IPS-18a (cell line): ENCODE results near the gene RPL11.
"Not testable (repeated sequence)": the region's sequence is repeated elsewhere in the genome, so short reads cannot be mapped to it uniquely, and the experiment has no call there.

Experiments used
- H3K27ac ChIP-seq: one replicate; pipeline ENCODE4 v1.5.1; 2013; ENCODE audit warnings: low read length
- H3K27me3 ChIP-seq: one replicate; pipeline ENCODE4 v1.6.1; 2013; ENCODE audit warnings: mild to moderate bottlenecking, low read length; ENCODE audit not compliant: control insufficient read depth, insufficient read depth
- H3K36me3 ChIP-seq: one replicate; pipeline ENCODE4 v1.6.1; 2013; ENCODE audit warnings: low read depth, low read length; ENCODE audit not compliant: control insufficient read depth
- H3K4me1 ChIP-seq: one replicate; pipeline ENCODE4 v1.6.1; 2013; ENCODE audit warnings: low read depth, low read length; ENCODE audit not compliant: control insufficient read depth
- H3K4me3 ChIP-seq: one replicate; pipeline ENCODE4 v1.5.1; 2013; ENCODE audit warnings: low read length
- H3K9ac ChIP-seq: one replicate; pipeline ENCODE4 v1.6.1; 2013; ENCODE audit warnings: mild to moderate bottlenecking, low read length, moderate library complexity
- H3K9me3 ChIP-seq: one replicate; pipeline ENCODE4 v1.6.1; 2013; ENCODE audit warnings: low read depth, low read length; ENCODE audit not compliant: control insufficient read depth

RPL11 gene

DNA sequence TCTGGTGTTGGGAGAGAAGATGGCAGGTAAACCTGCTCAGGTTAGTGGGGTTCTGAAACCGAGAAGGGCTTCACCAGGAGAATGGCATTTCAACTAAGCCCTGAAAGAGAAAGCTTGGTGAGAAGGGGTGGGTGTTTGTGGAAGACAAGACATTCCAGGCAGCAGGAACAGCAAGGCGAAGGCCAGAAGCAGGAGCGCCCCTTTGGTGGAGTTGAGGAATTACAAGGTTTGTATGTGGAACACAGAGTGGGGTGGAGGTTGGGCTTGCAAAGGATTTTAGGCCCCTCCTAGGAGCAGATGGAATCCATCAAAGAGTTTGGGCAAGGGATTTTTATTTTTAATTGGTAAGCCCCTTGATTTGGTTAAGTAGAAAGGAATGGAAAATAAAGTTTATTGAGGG lies 26.9 kb downstream of the RPL11 start:
- H3K36me3 ChIP-seq = no peaks in the 10 kb centered on the region
- no peaks in the 10 kb centered on the region for H3K27me3 ChIP-seq
- H3K27ac ChIP-seq = no peak overlapping the region
- no peaks in the 10 kb centered on the region for H3K4me1 ChIP-seq
- no peak overlapping the region for H3K9ac ChIP-seq
- no peaks in the 10 kb centered on the region for H3K9me3 ChIP-seq
- no peak overlapping the region for H3K4me3 ChIP-seq

DNA sequence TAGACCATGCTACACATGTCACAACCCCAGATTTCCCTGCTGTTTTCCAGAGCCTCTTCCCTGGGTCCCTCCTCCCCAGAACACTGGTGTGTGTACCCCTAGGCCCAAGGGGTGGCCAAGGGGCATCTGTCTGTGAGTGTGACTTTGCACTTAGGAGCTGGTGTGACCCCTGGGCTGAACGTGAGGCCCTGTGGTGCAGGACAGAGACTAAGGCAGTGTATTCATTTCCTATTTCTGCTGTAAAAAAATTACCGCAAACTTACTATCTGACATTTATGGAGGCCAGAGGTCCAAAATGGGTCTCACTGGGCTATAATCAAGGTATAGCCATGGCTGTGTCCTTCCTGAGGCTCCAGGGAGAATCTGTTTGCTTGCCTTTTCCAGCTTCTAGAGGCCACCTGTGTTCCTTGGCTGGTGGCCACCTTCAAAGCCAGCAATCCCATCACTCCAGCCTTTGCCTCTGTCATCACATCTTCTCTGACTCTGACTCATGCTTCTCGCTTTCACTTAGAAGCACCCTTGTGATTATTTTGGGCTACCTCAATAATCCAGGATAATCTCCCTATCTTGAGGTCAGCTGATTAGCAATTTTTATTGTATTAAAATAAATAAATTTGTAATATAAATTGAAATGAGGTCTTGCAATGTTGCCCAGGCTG lies 27.7 kb downstream of the RPL11 start:
- Histone ChIP-seq H3K4me1 (no peaks in the 10 kb centered on the region), H3K27ac (no peak overlapping the region), H3K36me3 (no peaks in the 10 kb centered on the region), H3K4me3 (no peak overlapping the region), H3K9me3 (no peaks in the 10 kb centered on the region), H3K27me3 (no peaks in the 10 kb centered on the region), H3K9ac (no peak overlapping the region)

DNA sequence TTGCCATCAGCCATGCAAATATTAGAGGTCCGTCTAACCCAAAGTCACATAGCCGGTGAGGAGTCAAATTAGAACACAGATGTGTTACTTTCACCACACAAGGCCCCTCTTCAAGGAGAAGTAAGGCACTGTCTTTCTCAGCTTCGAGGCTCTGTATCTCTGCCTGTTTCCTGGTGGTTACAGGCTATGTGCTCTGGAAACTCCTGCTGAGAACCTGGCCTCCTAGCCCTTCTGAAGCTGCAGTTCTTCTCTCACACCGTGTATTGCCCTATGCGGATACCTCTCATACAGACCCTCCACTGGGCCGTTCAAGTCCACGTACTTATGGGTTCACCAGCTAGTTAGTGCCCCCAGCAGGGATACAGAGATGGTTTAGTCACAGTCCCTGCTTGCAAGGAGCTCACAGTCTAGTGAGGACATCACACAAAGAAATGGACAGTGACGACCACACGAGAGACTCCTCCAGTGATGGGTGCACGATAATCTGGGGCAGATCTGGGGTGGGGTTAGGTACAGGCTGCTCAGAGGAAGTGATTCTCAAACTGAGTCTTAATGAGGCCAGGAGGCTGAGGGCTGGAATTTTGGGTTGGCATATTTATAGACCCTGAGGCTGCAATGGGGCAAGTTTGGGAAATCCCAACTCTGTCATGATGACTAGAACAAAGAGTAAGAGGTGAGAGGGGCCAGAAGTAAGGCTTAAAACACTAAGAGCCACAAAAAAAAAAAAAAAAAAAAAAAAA lies 28.8 kb downstream of the RPL11 start:
- Histone ChIP-seq H3K36me3 (no peaks in the 10 kb centered on the region), H3K4me1 (no peaks in the 10 kb centered on the region), H3K9ac (no peak overlapping the region), H3K27me3 (no peaks in the 10 kb centered on the region), H3K27ac (no peak overlapping the region), H3K4me3 (no peak overlapping the region), H3K9me3 (no peaks in the 10 kb centered on the region)

DNA sequence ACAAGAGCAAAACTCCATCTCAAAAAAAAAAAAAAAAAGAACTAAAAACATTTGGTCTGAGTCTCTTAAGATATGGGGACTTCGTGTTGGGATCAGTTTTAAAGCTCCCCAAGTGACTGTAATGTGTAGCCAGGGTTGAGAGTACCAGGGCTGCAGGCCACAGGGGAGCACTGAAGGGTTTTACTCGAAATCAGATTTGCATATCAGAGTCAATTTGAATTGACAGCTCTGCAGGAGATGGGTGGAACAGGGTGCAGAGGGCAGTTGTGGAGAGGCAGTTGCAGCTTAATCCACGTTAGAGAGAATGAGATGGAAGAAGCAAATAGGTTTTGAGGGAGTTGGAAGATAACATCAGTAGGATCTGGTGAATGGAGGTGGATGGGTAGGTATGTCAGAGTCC lies 31.0 kb downstream of the RPL11 start:
- H3K4me3 ChIP-seq = no peak overlapping the region
- no peaks in the 10 kb centered on the region for H3K4me1 ChIP-seq
- no peak overlapping the region for H3K27ac ChIP-seq
- H3K27me3 ChIP-seq = no peaks in the 10 kb centered on the region
- H3K36me3 ChIP-seq = no peaks in the 10 kb centered on the region
- H3K9ac ChIP-seq = no peak overlapping the region
- no peaks in the 10 kb centered on the region for H3K9me3 ChIP-seq

DNA sequence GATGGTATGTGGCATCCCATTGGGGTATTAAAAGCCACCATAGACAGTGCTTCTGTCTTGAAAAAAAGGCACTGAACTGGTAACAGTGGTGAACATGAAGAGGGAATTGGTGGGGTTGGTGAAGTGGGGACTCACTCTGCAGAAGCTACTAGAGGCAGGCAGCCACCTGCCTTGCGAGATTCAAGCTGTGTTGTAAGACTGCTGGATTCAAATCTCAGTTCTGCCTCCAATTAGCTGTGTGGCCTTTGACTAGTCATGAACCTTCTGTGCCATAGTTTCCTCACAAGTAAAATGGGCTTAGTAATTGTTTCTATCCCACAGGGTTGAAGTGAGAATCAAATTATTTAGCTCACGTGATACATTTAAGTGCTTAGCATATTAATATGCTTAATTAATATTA lies 35.1 kb downstream of the RPL11 start:
- no peak overlapping the region for H3K27ac ChIP-seq
- H3K4me3 ChIP-seq = no peak overlapping the region
- no peaks in the 10 kb centered on the region for H3K36me3 ChIP-seq
- no peak overlapping the region for H3K9ac ChIP-seq
- H3K4me1 ChIP-seq = no peaks in the 10 kb centered on the region
- H3K9me3 ChIP-seq = no peaks in the 10 kb centered on the region
- H3K27me3 ChIP-seq = no peaks in the 10 kb centered on the region

DNA sequence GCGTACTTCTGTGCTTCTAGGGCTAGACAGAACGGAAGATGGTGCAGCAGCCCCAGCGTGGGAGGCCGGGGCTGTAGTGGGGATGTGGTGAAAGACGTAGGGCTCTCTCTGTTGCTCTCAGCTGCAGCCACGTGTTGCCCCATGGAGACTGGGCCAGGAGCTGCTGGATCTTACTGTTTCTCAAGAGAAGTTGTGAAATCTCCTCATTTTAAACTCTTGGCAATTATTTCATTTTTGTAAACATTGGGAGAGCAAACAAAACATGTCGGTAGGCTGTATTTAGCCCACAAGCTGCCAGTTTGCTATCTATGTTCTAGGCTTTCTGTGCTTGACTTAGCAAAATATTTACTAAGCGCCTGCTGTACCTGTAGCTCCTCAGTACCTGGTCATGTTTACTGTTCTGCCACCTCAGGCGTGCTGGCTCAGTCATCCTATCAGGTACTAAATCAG lies 35.8 kb downstream of the RPL11 start:
- H3K9ac ChIP-seq = no peak overlapping the region
- H3K4me3 ChIP-seq = no peak overlapping the region
- H3K36me3 ChIP-seq = no peaks in the 10 kb centered on the region
- no peaks in the 10 kb centered on the region for H3K27me3 ChIP-seq
- no peak overlapping the region for H3K27ac ChIP-seq
- H3K9me3 ChIP-seq = no peaks in the 10 kb centered on the region
- no peaks in the 10 kb centered on the region for H3K4me1 ChIP-seq

DNA sequence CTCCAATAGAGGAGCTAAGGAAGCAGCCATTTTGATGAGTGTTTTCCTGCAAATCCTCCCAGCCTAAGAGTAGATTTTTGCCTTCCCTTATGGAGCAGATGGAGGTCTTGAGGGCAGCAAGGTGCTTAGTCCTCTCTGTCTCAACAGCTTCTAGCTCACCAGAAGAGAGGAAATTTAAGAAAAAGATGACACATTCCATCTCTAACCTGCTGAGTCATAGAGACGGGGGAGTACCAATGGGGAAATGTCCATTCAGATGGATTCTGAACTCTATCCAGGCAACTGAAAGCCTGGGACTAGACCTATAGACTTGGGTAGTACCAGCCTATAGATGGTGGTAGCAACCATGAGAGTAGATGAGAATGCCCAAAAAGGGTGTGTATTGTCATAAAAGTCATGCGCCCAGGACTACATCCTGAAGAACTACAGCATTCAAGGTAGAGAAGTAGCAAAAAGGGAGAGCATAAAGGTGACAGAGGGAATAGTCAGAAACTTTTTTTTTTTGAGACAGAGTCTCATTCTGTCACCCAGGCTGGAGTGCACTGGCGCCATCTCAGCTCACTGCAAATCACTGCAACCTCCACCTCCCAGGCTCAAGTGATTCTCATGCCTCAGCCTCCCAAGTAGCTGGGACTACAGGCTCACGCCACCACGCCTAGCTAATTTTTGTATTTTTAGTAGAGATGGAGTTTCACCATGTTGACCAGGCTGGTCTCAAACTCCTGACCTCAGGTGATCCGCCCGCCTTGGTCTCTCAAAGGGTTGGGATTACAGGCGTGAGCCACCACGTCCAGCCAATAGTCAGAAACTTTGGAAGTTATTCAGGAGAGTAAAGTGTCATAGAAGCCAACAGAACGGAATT lies 41.0 kb downstream of the RPL11 start:
- Histone ChIP-seq H3K27me3 (no peaks in the 10 kb centered on the region), H3K36me3 (no peaks in the 10 kb centered on the region), H3K9me3 (no peaks in the 10 kb centered on the region), H3K27ac (no peak overlapping the region), H3K4me3 (no peak overlapping the region), H3K9ac (no peak overlapping the region), H3K4me1 (no peaks in the 10 kb centered on the region)

DNA sequence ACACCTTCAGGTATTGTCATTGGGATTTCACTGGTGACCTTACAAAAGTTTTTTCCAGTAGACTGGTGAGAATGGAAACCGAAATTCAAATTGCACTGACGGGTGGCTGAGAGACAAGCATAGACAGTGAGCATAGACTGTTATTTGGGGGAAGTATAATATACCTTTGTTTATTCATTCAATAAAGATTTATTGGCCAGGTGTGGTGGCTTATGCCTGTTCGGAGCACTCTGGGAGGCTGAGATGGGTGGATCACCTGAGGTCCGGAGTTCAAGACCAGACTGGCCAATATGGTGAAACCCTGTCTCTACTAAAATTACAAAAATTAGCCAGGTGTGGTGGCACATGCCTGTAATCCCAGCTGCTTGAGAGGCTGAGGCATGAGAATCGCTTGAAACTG lies 41.7 kb downstream of the RPL11 start:
- H3K27me3 ChIP-seq, H3K9me3 ChIP-seq, H3K4me1 ChIP-seq, H3K9ac ChIP-seq, H3K36me3 ChIP-seq, H3K4me3 ChIP-seq, H3K27ac ChIP-seq: not testable (repeated sequence)

DNA sequence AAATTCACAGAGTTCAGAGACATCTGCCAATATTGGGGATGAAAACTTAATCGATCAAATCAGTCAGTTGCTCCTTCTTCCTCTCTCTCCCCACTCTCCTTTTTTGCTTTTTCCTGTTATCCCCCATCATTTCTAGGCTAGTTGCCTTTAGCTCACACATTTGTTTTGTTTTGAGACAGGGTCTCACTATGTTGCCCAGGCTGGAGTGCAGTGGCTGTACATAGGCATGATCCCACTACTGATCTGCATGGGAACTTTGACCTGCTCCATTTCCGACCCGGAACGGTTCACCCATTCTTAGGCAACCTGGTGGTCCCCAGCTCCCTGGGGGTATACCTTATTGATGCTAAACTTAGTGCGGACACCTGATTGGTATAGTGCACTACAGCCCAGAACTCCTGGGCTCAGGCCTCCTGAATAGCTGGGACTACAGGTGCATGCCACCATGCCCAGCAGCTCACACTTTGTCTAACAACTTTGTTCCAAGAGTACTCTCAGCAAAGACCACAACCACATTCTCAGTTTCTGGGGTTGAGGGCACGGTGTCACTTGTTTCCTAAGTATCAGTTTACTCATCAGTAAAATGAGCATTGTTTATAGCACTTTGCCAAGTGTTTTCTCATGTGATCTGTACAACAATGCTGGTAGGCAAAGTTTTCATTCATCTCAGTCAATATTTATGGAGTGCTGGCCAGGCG lies 45.0 kb downstream of the RPL11 start:
- H3K27ac ChIP-seq = no peak overlapping the region
- H3K27me3 ChIP-seq = no peaks in the 10 kb centered on the region
- H3K36me3 ChIP-seq = no peaks in the 10 kb centered on the region
- H3K4me3 ChIP-seq = no peak overlapping the region
- no peaks in the 10 kb centered on the region for H3K9me3 ChIP-seq
- H3K4me1 ChIP-seq = no peaks in the 10 kb centered on the region
- H3K9ac ChIP-seq = no peak overlapping the region

DNA sequence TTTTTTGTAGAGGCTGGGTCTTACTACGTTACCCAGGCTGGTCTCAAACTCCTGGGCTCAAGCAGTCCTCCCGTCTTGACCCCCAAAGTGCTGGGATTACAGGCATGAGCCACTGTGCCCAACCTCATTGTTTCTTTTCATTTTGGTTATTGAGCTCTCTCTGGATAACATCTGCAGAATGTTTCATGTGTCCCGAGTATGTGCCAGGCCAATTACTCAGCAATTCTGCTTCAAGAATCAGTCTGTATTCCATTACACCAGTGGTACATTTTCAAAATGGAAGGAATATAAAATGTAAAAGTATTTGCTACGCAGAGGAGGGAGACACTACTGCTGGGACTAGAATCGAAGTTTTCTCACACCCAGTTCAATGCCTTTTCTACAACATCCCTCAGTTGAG lies 50.0 kb downstream of the RPL11 start:
- Histone ChIP-seq H3K9me3 (no peaks in the 10 kb centered on the region), H3K27me3 (no peaks in the 10 kb centered on the region), H3K27ac (no peak overlapping the region), H3K9ac (no peak overlapping the region), H3K4me3 (no peak overlapping the region), H3K4me1 (peaks cover 12% of the 10 kb centered on the region), H3K36me3 (no peaks in the 10 kb centered on the region)

DNA sequence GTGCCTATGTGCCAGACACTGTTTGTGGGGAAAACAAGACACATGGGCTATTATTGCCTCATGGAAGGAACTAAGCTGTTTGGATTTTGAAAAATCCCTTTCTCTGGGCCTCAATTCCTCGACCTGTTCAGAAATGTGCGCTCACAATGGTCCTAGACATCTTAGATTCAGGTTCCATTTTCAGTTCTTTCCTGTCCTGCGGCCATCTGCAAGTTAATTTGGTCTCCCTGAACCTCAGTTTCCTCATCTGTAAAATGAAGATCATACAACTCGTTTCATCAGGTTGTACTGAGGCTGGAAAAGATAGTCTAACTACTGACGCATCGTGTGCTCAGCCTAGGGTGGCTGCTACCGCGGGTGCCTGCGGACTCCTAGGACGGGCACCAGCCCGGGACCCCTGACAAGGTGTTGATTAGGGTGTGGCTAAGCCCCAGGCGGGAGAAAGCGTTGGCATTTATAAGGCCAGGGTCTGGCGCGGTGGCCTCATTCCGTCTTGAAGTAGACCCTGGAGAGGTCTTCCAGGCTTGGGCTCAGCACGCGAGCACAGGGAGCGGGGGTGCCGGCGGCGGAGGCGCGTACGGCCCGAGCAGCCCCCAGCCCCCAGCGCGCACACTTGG lies 51.2 kb downstream of the RPL11 start:
- Histone ChIP-seq H3K27ac (peak overlapping the region; percentile 12), H3K9me3 (no peaks in the 10 kb centered on the region), H3K36me3 (peaks cover 2% of the 10 kb centered on the region), H3K27me3 (no peaks in the 10 kb centered on the region), H3K9ac (peak overlapping the region; percentile 63), H3K4me3 (peak overlapping the region; percentile 88), H3K4me1 (peaks cover 12% of the 10 kb centered on the region)
